Stomach (tissue), 9 donors: Measurements from ENCODE around the gene KRTAP9-2. TPM values are rescaled to one million over a fixed set of nuclear protein-coding genes. Genes with fewer than 3 reads are reported as not detected.

Source experiments
- DNase-seq, 2 donors: peaks; one replicate each; pipeline versions ENCODE4 v3.0.0 to v3.0.0-alpha.2; 2013 to 2019
- H3K27ac ChIP-seq, 5 donors: fragments of 200-600 bp in 4 of 5; sonication (generic) in 4 of 5; one replicate each; pipeline ENCODE4 v1.5.1; 2013 to 2019; ENCODE audit warnings: mild to moderate bottlenecking in 1 of 5, moderate library complexity in 1 of 5
- H3K27me3 ChIP-seq, 3 donors: fragments of 200-600 bp; sonication (generic); one replicate each; pipeline ENCODE4 v1.5.1; 2017 to 2019; ENCODE audit warnings: mixed run types in 1 of 3
- H3K36me3 ChIP-seq, 4 donors: fragments of 200-600 bp; sonication (generic); 1 replicate in 3 of 4; 2 replicates in 1 of 4; pipeline ENCODE4 v1.5.1; 2016 to 2019
- H3K4me1 ChIP-seq, 4 donors: fragments of 200-600 bp; sonication (generic); one replicate each; pipeline ENCODE4 v1.5.1; 2016 to 2019
- H3K4me3 ChIP-seq, 4 donors: fragments of 200-600 bp; sonication (generic) in 3 of 4; one replicate each; pipeline ENCODE4 v1.5.1; 2016 to 2019; ENCODE audit warnings: mild to moderate bottlenecking in 1 of 4
- H3K9me3 ChIP-seq, 4 donors: fragments of 200-600 bp; sonication (generic); one replicate each; pipeline ENCODE4 v1.5.1; 2016 to 2019
- CTCF ChIP-seq, 7 experiments: fragments of 450-650 bp in 4 of 7; fragments of 200-600 bp in 3 of 7; sonication (generic) in 3 of 7; IDR thresholded peaks; one replicate each; pipeline ENCODE4 v1.5.1; 2016 to 2019; ENCODE audit warnings: antibody characterized with exemption in 7 of 7, control low read depth in 2 of 7, mild to moderate bottlenecking in 1 of 7
- EP300 ChIP-seq: sonication (generic); formaldehyde crosslinking; IDR thresholded peaks from one replicate; pipeline ENCODE4 v1.6.1; 2017; ENCODE audit warnings: antibody characterized with exemption
- POLR2A ChIP-seq, 4 donors: fragments of 450-650 bp; IDR thresholded peaks; one replicate each; pipeline ENCODE4 v1.6.1; 2016; ENCODE audit warnings: antibody characterized with exemption in 4 of 4, control low read depth in 2 of 4, mild to moderate bottlenecking in 1 of 4, moderate library complexity in 1 of 4
- POLR2AphosphoS5 ChIP-seq, 3 donors: sonication (generic); formaldehyde crosslinking; IDR thresholded peaks; one replicate each; pipeline ENCODE4 v1.6.1; 2016; ENCODE audit warnings: antibody characterized with exemption in 3 of 3
- WGBS, 5 donors: extraction: QIAGEN DNeasy Blood & Tissue Kit in 3 of 5; methylation state at CpG; one replicate each; pipeline versions ENCODE4 v1.1.5 to v1.1.7; 2013 to 2018; 5-methylcytosine and 5-hydroxymethylcytosine counted together
- intact Hi-C: fragments of 100-400 bp; cut with DNase I; formaldehyde crosslinking; loops from one replicate; pipeline ENCODE4 v1.15.1; 2023; ENCODE audit warnings: low total_unique reads
- polyA plus RNA-seq, 3 donors: library from polyadenylated mRNA; stranded (reverse); fragments of 200-250 nt; gene quantifications; one replicate each; pipeline ENCODE4 v1.2.3, GENCODE V29; 2013
- total RNA-seq, 5 donors: library from RNA; depleted of rRNA; stranded (reverse); fragments of >200 nt; gene quantifications; one replicate each; pipeline versions ENCODE4 v1.1.0 to v1.2.3, GENCODE V29; 2014 to 2016
- donor health status: healthy with polysubstance abuse.
- donor health status: Bipolar disorder and iron deficiency.
- donor health status: healthy.

The KRTAP9-2 gene
- total and polyA plus RNA-seq, 8 donors, result not detected

GRCh38 chr17:41190328-41190727 lies 36.1 kb upstream of the KRTAP9-2 start:
- Histone ChIP-seq H3K36me3 (no peaks in the 10 kb centered on the region), H3K9me3 (no peaks in the 10 kb centered on the region), H3K4me1 (no peaks in the 10 kb centered on the region), H3K4me3 (no peak overlapping the region), H3K27me3 (peaks cover 0 to 16% (median 8%) of the 10 kb centered on the region in 3 donors), H3K27ac (no peak overlapping the region)
- intact Hi-C loops, result no loop called here
- TF ChIP-seq CTCF (IDR thresholded peaks at IDR 0.05), result no peak
- no peak for TF ChIP-seq POLR2A (IDR thresholded peaks at IDR 0.05)
- TF ChIP-seq EP300, result no peak
- no peak for TF ChIP-seq POLR2AphosphoS5 (IDR thresholded peaks at IDR 0.05)
- 76 to 90% (median 85%) methylated on average over 2 to 3 of the region's 3 CpGs for WGBS, 5 donors
- DNase-seq, result no peak

- intact Hi-C loops, result no loop called here
- peaks cover 0 to 3% (median 0%) of the 10 kb centered on the region in 4 donors for H3K9me3 ChIP-seq
- TF ChIP-seq EP300, result no peak
- TF ChIP-seq POLR2A (IDR thresholded peaks at IDR 0.05), result no peak
- TF ChIP-seq CTCF (IDR thresholded peaks at IDR 0.05), result no peak
- TF ChIP-seq POLR2AphosphoS5 (IDR thresholded peaks at IDR 0.05), result no peak
- no peak overlapping the region for H3K4me3 ChIP-seq
- DNase-seq, result no peak
- no peaks in the 10 kb centered on the region for H3K27me3 ChIP-seq
- H3K4me1 ChIP-seq, result no peaks in the 10 kb centered on the region
- H3K27ac ChIP-seq, result no peak overlapping the region
- H3K36me3 ChIP-seq, result no peaks in the 10 kb centered on the region
- 34 to 46% (median 36%) methylated on average over 1 of the region's 1 CpG for WGBS, 5 donors
Measured at GRCh38 chr17:41196068-41196467, 30.4 kb upstream of the KRTAP9-2 start.

GRCh38 chr17:41199421-41200078 lies 26.9 kb upstream of the KRTAP9-2 start:
- Histone ChIP-seq H3K27ac (no peak overlapping the region), H3K4me3 (no peak overlapping the region), H3K4me1 (no peaks in the 10 kb centered on the region), H3K27me3 (no peaks in the 10 kb centered on the region), H3K36me3 (no peaks in the 10 kb centered on the region), H3K9me3 (peaks cover 0 to 3% (median 0%) of the 10 kb centered on the region in 4 donors)
- DNase-seq, result no peak
- intact Hi-C loops, result no loop called here
- WGBS, 5 donors, result 56 to 75% (median 59%) methylated on average over 5 of the region's 5 CpGs
- TF ChIP-seq EP300 (no peak), POLR2AphosphoS5 (IDR thresholded peaks at IDR 0.05) (no peak), POLR2A (IDR thresholded peaks at IDR 0.05) (no peak), CTCF (IDR thresholded peaks at IDR 0.05) (no peak)

- peak in 1 of 2 donors; percentile 22 for DNase-seq
- WGBS, 5 donors, result 18 to 44% (median 34%) methylated on average over 1 of the region's 1 CpG
- intact Hi-C loops, result no loop called here
Measured at GRCh38 chr17:41211845-41212466, 14.5 kb upstream of the KRTAP9-2 start.

More at GRCh38 chr17:41211845-41212466, 14.5 kb upstream of the KRTAP9-2 start:
- Histone ChIP-seq H3K9me3 (no peaks in the 10 kb centered on the region), H3K27ac (no peak overlapping the region), H3K4me3 (no peak overlapping the region), H3K4me1 (no peaks in the 10 kb centered on the region), H3K27me3 (peaks cover 0 to 30% (median 11%) of the 10 kb centered on the region in 3 donors), H3K36me3 (no peaks in the 10 kb centered on the region)
- TF ChIP-seq POLR2AphosphoS5 (IDR thresholded peaks at IDR 0.05), result no peak
- TF ChIP-seq CTCF (IDR thresholded peaks at IDR 0.05), result no peak
- TF ChIP-seq POLR2A (IDR thresholded peaks at IDR 0.05), result no peak
- no peak for TF ChIP-seq EP300
